Large intestine (tissue), 3 donors: ENCODE data around the gene PALLD. TPM values are rescaled to one million over a fixed set of nuclear protein-coding genes. Genes with fewer than 3 reads are reported as not detected.

Source experiments
- DNase-seq, 2 donors: peaks; one replicate each; pipeline versions ENCODE4 v3.0.0 to v3.0.0-alpha.2; 2013
- H3K27ac ChIP-seq: one replicate; pipeline ENCODE4 v1.5.1; 2013; ENCODE audit warnings: low read length
- H3K27me3 ChIP-seq: 2 replicates; pipeline ENCODE4 v1.6.1; 2013; ENCODE audit warnings: low read length; ENCODE audit not compliant: control insufficient read depth, insufficient read depth
- H3K36me3 ChIP-seq: 2 replicates; pipeline ENCODE4 v1.6.1; 2013; ENCODE audit warnings: low read length; ENCODE audit not compliant: control insufficient read depth, insufficient read depth
- H3K4me1 ChIP-seq: one replicate; pipeline ENCODE4 v1.6.1; 2013; ENCODE audit warnings: low read length; ENCODE audit not compliant: control insufficient read depth, insufficient read depth
- H3K4me3 ChIP-seq: one replicate; pipeline ENCODE4 v1.5.1; 2013; ENCODE audit warnings: low read length
- H3K9me3 ChIP-seq: one replicate; pipeline ENCODE4 v1.6.1; 2013; ENCODE audit warnings: mild to moderate bottlenecking, low read depth, low read length, moderate library complexity; ENCODE audit not compliant: control insufficient read depth
- WGBS: methylation state at CpG from one replicate; pipeline ENCODE4 v1.1.5; 2013; ENCODE audit warnings: low lambda C conversion rate; ENCODE audit not compliant: insufficient coverage; 5-methylcytosine and 5-hydroxymethylcytosine counted together
- polyA plus RNA-seq: library from polyadenylated mRNA; unstranded; fragments of 120-200 nt; gene quantifications from one replicate; pipeline ENCODE4 v1.2.1, GENCODE V29; 2013

The PALLD gene
- polyA plus RNA-seq, 1 donor = 59.7 TPM

DNA sequence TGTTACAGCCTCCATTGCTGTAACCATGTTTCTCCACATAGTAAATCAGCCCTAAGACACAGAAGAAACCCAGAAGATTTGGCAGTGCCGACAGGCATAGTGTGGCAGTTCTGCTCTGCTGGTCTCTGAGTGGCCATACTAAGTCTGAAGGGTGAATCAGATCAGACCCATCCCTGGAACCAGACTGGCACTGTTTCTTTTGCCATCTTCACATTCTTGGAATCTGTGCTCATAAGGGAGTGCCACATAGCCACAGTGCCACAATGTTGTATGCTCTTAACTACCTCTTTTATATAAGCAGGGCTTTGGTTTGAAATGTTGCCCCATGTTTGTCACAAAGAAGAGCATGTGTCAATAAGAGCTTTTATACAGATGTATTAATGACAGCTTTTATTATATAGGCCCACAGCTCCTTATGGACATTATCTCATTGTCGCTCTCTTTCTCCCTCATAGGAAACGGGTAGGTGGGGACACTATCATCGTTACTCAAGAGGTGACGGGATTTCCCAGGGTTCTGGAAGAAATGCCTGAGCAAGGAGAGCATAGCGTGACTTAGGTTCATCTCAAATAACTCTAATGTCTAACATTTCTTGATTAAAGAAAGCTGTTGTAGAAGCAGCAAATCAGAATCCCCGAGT, 385.0 kb downstream of the PALLD start:
- Histone ChIP-seq H3K4me1 (peaks cover 32% of the 10 kb centered on the region), H3K27ac (peak overlapping the region; percentile 26), H3K9me3 (no peaks in the 10 kb centered on the region), H3K36me3 (peaks cover 6% of the 10 kb centered on the region), H3K4me3 (no peak overlapping the region), H3K27me3 (no peaks in the 10 kb centered on the region)
- 89% methylated on average over 3 of the region's 7 CpGs for WGBS
- DNase-seq = no peak

DNA sequence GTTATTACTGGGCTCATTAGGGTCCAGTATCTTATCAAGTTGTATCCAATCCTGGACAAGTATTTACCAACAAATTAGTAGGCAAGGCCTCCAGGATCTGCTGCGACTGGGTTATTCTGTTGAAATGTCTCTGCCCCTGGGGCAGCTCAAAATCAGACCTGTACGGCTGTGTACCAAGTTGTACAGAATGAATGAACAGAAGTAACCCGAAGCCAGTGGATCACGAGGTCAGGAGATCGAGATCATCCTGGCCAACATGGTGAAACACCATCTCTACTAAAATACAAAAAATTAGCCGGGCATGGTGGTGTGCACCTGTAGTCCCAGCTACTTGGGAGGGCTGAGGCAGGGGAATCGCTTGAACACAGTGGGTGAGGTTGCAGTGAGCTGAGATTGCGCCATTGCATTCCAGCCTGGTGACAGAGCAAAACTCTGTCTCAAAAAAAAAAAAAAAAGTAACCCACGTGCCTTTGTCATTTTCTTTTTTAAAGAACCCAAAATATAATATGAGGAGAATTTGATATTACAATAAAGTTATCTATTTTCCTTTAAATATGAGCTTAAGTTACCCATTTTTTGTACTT, 385.9 kb downstream of the PALLD start:
- H3K36me3 ChIP-seq = peaks cover 8% of the 10 kb centered on the region
- WGBS = 100% methylated on average over 1 of the region's 9 CpGs
- H3K27me3 ChIP-seq = no peaks in the 10 kb centered on the region
- H3K4me1 ChIP-seq = peaks cover 29% of the 10 kb centered on the region
- no peak overlapping the region for H3K27ac ChIP-seq
- no peak for DNase-seq
- H3K4me3 ChIP-seq = no peak overlapping the region
- no peaks in the 10 kb centered on the region for H3K9me3 ChIP-seq

DNA sequence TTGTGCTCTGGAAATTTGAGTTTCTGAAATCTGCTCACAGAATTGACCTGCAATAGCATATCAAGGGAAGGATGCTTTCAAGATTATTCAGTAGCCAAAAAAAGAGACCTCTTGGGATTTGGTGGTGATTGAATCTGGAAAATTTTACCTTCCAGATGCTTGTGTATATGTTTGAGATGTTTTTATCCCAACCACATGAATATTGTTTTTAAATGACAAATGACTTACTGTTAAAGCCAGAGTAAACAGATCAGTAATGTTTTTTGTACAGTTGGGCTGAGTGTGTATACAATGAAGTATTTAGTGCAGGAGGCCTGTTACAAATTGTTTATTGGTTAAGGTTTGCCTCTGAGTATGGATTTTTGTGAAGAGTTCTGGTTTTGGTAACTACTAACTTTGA, 386.7 kb downstream of the PALLD start:
- no peak for DNase-seq
- Histone ChIP-seq H3K9me3 (no peaks in the 10 kb centered on the region), H3K4me3 (no peak overlapping the region), H3K4me1 (peaks cover 27% of the 10 kb centered on the region), H3K27ac (no peak overlapping the region), H3K36me3 (peaks cover 8% of the 10 kb centered on the region), H3K27me3 (no peaks in the 10 kb centered on the region)

DNA sequence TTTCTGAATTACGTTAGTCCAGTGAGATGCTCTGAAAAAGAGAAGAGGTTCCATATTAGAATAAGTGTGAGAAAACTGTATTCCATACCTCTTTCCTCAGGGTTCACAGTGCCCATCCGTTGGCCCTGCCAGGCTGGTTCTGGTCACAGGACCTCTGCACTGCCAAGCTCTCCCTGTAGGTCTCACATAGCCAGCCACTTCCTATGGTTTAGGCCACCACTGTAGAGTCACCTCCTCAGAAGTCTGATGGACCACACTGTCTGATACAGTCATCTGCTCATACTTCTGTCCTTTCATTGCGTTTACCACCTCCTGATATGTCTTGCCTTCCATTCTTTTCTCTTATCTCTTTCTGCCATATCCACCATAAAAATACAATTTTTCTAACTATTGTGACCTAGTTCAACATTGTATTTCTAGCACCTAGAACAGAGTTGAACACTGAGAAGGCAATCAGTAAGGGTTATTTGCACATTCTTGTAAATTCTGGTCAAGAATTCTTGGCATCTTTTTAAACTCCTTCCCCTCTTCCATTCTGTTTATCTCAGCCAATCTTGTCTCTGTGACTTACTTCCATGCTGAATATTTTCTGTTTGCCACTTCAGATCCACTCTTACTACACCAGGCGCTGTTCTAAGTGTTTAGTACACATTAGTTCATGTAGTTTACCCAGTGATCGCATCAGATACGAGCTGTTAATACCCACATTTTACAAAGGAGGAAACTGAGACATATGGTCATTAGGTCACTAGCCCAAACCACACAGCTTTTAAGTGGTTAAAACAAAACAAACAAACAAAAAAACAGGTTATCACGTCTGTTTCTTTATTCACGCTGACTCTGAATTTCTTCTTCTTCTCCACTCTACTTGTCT, 387.6 kb downstream of the PALLD start:
- Histone ChIP-seq H3K4me1 (peaks cover 19% of the 10 kb centered on the region), H3K4me3 (no peak overlapping the region), H3K27ac (no peak overlapping the region), H3K36me3 (peaks cover 11% of the 10 kb centered on the region), H3K27me3 (no peaks in the 10 kb centered on the region), H3K9me3 (no peaks in the 10 kb centered on the region)
- DNase-seq = no peak
- WGBS = 82% methylated on average over 6 of the region's 8 CpGs

DNA sequence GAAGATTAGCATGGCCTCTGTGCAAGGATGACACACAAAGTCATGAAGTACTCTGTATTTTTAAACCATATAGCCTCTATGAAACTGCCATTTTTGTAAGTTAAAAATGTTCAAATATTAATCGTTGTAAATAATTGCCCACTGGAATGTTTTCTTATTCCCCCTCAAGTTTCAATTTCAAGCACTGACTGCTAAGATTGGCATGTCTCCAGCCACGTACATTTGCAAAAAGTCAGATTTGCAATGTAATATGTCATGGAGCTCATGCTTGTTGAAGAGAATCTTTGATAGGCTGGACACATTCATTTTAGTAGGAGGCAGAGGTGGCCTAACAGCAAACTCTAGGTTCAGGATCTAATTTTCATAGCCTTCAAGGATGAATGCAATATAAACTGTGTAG, 388.5 kb downstream of the PALLD start:
- Histone ChIP-seq H3K9me3 (no peaks in the 10 kb centered on the region), H3K27me3 (no peaks in the 10 kb centered on the region), H3K36me3 (peaks cover 17% of the 10 kb centered on the region), H3K4me1 (peaks cover 13% of the 10 kb centered on the region), H3K4me3 (no peak overlapping the region), H3K27ac (no peak overlapping the region)
- DNase-seq = no peak
- no CpG with 5 or more reads among the region's 2 CpGs for WGBS

DNA sequence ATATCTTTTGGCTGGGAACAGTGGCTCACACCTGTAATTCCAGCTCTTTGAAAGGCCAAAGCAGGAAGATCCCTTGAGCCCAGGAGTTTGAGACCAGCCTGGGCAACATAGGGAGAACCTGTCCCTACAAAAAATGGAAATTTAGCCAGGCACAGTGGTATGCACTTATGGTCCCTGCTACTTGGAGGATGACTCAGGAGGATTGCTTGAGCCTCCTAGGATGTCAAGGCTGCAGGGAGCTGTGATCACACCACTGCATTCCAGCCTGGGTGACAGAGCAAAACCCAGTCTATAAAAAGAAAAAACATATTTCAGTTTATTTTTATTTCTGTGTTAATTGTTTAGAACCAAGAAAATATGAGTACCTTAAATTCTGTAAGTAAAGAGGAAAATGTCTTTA, 389.5 kb downstream of the PALLD start:
- H3K4me3 ChIP-seq = no peak overlapping the region
- no peaks in the 10 kb centered on the region for H3K9me3 ChIP-seq
- peaks cover 26% of the 10 kb centered on the region for H3K36me3 ChIP-seq
- H3K27me3 ChIP-seq = no peaks in the 10 kb centered on the region
- no peak for DNase-seq
- peaks cover 5% of the 10 kb centered on the region for H3K4me1 ChIP-seq
- no peak overlapping the region for H3K27ac ChIP-seq

DNA sequence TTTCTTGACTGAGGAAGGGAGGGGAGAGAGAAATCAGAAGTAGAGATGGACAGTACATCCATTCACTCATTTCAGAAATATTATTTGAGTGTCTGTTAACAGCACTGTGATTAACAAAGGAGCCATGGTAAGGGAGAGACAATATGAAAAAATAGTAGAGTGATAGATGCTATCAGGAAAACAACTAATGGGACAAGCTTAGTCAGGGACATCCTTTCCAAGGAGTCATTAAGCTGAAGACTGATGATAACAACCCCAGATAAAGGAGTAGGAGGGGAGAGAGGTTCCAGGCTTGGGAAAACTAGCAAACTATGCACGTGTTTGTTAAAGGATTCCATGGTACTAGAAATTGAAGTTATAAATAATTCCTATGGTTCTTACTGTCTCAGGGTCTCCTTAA, 391.0 kb downstream of the PALLD start:
- Histone ChIP-seq H3K9me3 (no peaks in the 10 kb centered on the region), H3K4me1 (no peaks in the 10 kb centered on the region), H3K27me3 (no peaks in the 10 kb centered on the region), H3K4me3 (no peak overlapping the region), H3K27ac (no peak overlapping the region), H3K36me3 (peaks cover 34% of the 10 kb centered on the region)
- no CpG with 5 or more reads among the region's 1 CpG for WGBS
- DNase-seq = no peak

DNA sequence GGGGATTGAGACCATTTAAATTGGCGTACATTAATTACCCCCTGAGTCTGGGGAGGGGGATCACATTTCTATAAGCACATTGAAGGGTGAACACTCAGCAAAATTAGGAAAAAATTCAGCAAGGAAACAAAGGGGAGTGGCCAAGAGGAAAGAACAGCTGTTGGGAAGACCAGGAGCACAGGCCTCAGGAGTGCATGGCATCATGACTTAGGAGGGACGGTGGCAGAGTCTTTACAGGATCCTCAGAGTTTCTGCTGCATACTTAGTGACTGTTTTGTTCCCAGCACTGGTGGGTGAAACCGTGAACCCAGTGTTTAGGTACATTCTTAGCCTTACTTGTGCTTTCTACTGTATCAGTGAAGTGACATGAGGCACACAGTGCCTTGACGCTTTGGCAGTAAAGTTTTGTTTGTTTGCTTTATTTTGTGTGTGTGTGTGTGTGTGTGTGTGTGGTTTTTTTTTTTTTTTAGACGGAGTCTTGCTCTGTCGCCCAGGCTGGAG, 391.9 kb downstream of the PALLD start:
- Histone ChIP-seq H3K4me3 (no peak overlapping the region), H3K4me1 (no peaks in the 10 kb centered on the region), H3K27ac (no peak overlapping the region), H3K36me3 (peaks cover 43% of the 10 kb centered on the region), H3K27me3 (no peaks in the 10 kb centered on the region), H3K9me3 (no peaks in the 10 kb centered on the region)
- DNase-seq = no peak
- 100% methylated on average over 1 of the region's 6 CpGs for WGBS

DNA sequence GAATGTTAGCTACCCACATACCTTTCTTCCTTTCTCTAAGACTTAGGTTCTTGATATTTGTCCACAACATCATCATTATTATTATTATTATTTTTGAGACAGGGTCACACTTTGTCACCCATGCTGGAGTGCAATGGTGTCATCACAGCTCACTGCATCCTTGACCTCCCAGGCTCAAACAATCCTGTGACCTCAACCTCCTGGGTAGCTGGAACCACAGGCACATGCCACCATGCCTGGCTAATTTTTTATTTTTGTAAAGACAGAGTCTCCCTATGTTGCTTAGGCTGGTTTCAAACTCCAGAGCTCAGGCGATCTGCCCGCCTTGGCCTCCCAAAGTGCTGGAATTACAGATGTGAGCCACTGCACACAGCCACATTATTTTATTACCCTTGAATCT, 394.2 kb downstream of the PALLD start:
- Histone ChIP-seq H3K27ac (no peak overlapping the region), H3K9me3 (no peaks in the 10 kb centered on the region), H3K4me3 (no peak overlapping the region), H3K36me3 (peaks cover 55% of the 10 kb centered on the region), H3K27me3 (no peaks in the 10 kb centered on the region), H3K4me1 (no peaks in the 10 kb centered on the region)
- DNase-seq = no peak
- WGBS = no CpG with 5 or more reads among the region's 2 CpGs

DNA sequence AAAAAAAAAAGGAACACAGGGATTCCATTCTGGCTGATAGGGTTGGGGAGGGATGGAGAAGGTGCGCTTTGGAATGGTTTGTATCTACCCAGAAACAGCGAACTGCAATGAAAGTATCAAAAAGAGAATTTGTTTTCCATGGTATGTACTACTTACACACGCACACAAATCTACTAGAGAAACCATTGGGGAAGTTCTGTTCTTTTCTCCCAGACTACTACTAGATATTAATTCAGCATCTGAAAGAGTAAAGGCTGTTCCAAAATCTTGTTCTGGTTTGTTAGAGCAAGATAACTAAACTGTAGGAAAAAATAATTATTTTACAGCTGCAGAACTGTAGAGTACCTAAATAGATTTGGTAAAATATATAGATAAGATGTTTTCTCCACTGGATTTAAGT, 394.8 kb downstream of the PALLD start:
- H3K27ac ChIP-seq = no peak overlapping the region
- no peak for DNase-seq
- H3K4me1 ChIP-seq = no peaks in the 10 kb centered on the region
- H3K9me3 ChIP-seq = no peaks in the 10 kb centered on the region
- WGBS = 100% methylated on average over 1 of the region's 3 CpGs
- no peak overlapping the region for H3K4me3 ChIP-seq
- no peaks in the 10 kb centered on the region for H3K27me3 ChIP-seq
- H3K36me3 ChIP-seq = peaks cover 57% of the 10 kb centered on the region
